GM18517 (cell line): Measurements from ENCODE around the gene GLUL.

Source experiments
- ATAC-seq: cut with Tn5 transposase; IDR thresholded peaks from one replicate; pipeline ENCODE4 v1.9.1; 2021; ENCODE audit warnings: mild to moderate bottlenecking, moderate library complexity; ENCODE audit not compliant: unreplicated experiment

The GLUL gene

GRCh38 chr1:182332261-182333060 is 59.1 kb downstream of the GLUL start:
- no peak for ATAC-seq
